NCI-H2171 (cell line): ENCODE results near the gene CLTC.

Experiments
- DNase-seq: peaks from one replicate; lab custom pipeline; 2025; lab: John Stamatoyannopoulos, UW

CLTC gene

GRCh38 chr17:59727817-59728533 is 108.3 kb downstream of the CLTC start:
- DNase-seq: no peak

DNA sequence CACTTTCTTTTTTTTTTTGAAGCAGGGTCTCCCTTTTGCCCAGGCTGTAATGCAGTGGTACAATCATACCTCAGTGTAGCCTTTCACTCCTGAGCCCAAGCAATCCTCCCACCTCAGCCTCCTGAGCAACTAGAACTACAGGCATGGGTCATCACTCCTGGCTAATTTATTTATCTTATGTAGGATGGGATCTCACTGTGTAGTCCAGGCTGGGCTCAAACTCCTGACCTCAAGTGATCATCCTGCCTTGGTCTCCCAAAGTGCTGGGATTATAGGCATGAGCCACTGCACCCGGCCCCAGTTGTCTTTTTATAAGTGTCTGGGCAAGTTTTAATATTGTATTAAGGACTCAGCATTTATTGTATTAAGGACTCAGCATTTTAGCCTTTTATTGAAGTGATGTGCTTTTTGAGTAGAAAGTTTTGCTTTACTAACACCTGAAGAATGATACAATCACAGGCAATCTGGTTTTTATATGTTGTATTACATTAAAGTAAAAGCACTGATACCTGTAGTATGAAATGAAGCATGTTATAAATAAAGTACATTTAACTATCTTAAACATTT is 110.7 kb downstream of the CLTC start:
- DNase-seq: no peak

DNA sequence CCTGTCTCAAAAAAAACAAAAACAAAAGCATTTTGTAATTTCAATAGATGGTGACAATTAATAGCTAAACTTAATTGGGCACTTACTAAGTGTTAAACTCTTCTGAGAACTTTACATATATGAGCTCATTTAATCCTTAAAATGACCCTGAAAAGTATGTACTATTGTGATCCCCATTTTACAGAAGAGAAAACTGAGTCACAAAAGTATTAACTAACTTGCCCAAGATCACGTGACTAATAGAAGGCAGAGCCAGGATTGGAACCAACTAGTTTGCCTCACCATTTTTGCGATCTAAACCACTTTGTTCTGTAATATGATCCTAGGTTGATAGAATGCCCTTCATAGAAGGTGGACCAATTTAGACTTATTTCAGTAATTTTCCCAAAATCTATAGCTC is 114.0 kb downstream of the CLTC start:
- no peak for DNase-seq

DNA sequence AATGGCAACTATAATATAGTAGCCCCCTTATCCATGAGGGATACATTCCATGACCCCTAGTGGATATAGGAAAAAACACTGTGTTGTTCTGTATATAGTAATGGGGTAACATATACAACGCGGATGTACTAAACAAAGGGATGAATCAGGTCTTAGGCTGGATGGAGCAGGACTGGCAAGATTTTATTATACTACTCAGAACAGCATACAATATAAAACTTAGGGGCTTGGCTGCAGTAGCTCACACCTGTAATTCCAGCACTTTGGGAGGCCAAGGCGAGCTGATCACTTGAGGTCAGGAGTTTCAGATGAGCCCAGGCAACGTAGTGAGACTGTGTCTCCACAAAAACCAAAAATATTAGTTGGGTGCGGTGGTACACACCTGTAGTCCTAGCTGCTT is 114.5 kb downstream of the CLTC start:
- no peak for DNase-seq

DNA sequence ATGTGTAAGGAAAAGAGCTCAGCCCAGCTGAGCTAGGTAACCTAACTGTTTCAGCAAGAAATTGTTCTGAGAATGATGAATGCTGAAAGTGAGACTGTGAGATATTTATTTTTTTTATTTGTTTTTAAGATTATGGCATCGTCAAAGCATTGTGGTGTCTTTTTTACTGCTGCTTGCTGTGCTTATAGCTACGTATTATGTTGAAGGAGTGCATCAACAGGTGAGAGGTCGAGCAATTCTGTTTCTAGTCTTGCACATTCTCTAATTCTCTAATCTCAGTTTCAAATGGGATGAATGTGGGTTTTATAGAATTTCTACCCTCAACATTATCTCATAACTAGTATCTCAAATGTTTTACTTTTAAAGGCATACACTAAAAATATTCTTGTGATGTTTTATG is 117.6 kb downstream of the CLTC start:
- DNase-seq: no peak

DNA sequence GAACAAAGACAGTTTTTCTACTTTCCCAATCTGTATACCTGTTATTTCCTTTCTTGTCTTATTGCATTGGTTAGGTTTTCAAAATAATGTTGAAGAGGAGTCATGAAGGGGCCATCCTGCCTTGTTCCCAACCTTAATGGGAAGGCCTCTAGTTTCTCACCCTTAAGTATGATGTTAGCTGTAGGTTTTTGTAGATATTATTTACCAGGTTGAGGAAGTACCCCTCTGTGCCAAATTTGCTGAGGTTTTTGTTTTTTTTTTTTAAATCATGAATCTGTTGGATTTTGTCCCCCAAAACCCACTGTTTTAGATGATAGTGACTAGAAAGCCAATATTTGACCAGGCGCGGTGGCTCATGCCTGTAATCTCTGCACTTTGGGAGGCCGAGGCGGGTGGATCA is 124.1 kb downstream of the CLTC start:
- DNase-seq: no peak

GRCh38 chr17:59745040-59745439 is 125.3 kb downstream of the CLTC start:
- no peak for DNase-seq
